Body of pancreas (tissue), 4 donors: ENCODE data around the gene LRR1. TPM values are rescaled to one million over a fixed set of nuclear protein-coding genes. Genes with fewer than 3 reads are reported as not detected.
A peak's percentile ranks its signal among the peaks of the same experiment; 100 is the strongest.

ENCODE experiments used
- ATAC-seq: fragments of 150-250 bp; one replicate; pipeline ENCODE4 v1.9.1; 2016
- DNase-seq, 4 donors: peaks; one replicate each; pipeline ENCODE4 v3.0.0-alpha.2; 2019
- H3K27ac ChIP-seq, 4 donors: fragments of 200-600 bp; sonication (generic); 1 replicate in 3 of 4; 2 replicates in 1 of 4; pipeline versions ENCODE4 v1.5.1 to v1.6.1; 2016 to 2019; ENCODE audit warnings: mild to moderate bottlenecking in 1 of 4, mixed read lengths in 1 of 4, moderate library complexity in 1 of 4
- H3K27me3 ChIP-seq, 2 donors: fragments of 200-600 bp; sonication (generic); one replicate each; pipeline ENCODE4 v1.6.0; 2016; ENCODE audit warnings: mild to moderate bottlenecking in 1 of 2
- H3K36me3 ChIP-seq, 2 donors: fragments of 200-600 bp; sonication (generic); replicated peaks in 1 of 2; 2 replicates each; pipeline ENCODE4 v1.5.1; 2016; ENCODE audit warnings: low read depth in 2 of 2; ENCODE audit not compliant: insufficient read depth in 1 of 2
- H3K4me1 ChIP-seq: fragments of 200-600 bp; sonication (generic); one replicate; pipeline ENCODE4 v1.6.0; 2016
- H3K4me3 ChIP-seq, 2 donors: fragments of 200-600 bp; sonication (generic); 1 replicate in 1 of 2; 2 replicates in 1 of 2; pipeline ENCODE4 v1.5.1; 2016 to 2019
- H3K9me3 ChIP-seq, 3 donors: fragments of 200-600 bp; sonication (generic); 1 replicate in 2 of 3; 2 replicates in 1 of 3; pipeline ENCODE4 v1.5.1; 2016
- CTCF ChIP-seq, 7 experiments: fragments of 450-650 bp in 4 of 7; fragments of 200-600 bp in 3 of 7; sonication (generic) in 3 of 7; IDR thresholded peaks; one replicate each; pipeline ENCODE4 v1.5.1; 2016 to 2019; ENCODE audit warnings: antibody characterized with exemption in 7 of 7
- POLR2A ChIP-seq, 3 donors: fragments of 450-650 bp; IDR thresholded peaks; one replicate each; pipeline ENCODE4 v1.6.1; 2016; ENCODE audit warnings: antibody characterized with exemption in 3 of 3, mild to moderate bottlenecking in 2 of 3
- whole genome bisulfite sequencing, 2 donors: methylation state at CpG; one replicate each; pipeline ENCODE4 v1.1.5; 2017; 5-methylcytosine and 5-hydroxymethylcytosine counted together
- intact Hi-C: fragments of 100-400 bp; cut with DNase I; formaldehyde crosslinking; loops from one replicate; pipeline ENCODE4 v1.15.1; 2023
- total RNA-seq, 2 donors: library from RNA; depleted of rRNA; stranded (reverse); fragments of >200 nt; gene quantifications; one replicate each; pipeline ENCODE4 v1.1.0, GENCODE V29; 2016

The LRR1 gene
- total RNA-seq, 2 donors from 2014 or later = 9.6 to 27.0 TPM

GRCh38 chr14:49620182-49621113, 21.7 kb downstream of the LRR1 start, which contains the start of the genes MGAT2 and RPL36AL:
MGAT2 (plus strand) TSS chr14:49620799; CDS start chr14:49621269, 470 bp downstream.
RPL36AL (minus strand) TSS chr14:49620626; CDS start chr14:49619104, 1,522 bp downstream.
- WGBS, 2 donors = 0% methylated on average over 41 to 84 of the region's 85 CpGs
- peak; percentile 98 to 99 (median 98) for DNase-seq
- peak in 4 of 7 experiments; percentile 13 to 43 (median 36) for TF ChIP-seq CTCF (IDR thresholded peaks at IDR 0.05)
- peak; percentile 93 to 98 (median 98) for TF ChIP-seq POLR2A (IDR thresholded peaks at IDR 0.05)
- peak within 1 kb of the TSS; percentile 83 to 98 (median 94) for H3K27ac ChIP-seq
- ATAC-seq = peak; percentile 98
- no peaks in the 10 kb centered on the region for H3K27me3 ChIP-seq
- peaks cover 0 to 6% of the 10 kb centered on the region in 2 donors for H3K36me3 ChIP-seq
- H3K4me3 ChIP-seq = peak within 1 kb of the TSS; percentile 66 to 77
- peaks cover 43% of the 10 kb centered on the region for H3K4me1 ChIP-seq
- intact Hi-C loops = no loop called here
- no peaks in the 10 kb centered on the region for H3K9me3 ChIP-seq

- peak overlapping the region; percentile 66 to 77 for H3K4me3 ChIP-seq
- peak; percentile 43 for ATAC-seq
- TF ChIP-seq CTCF (IDR thresholded peaks at IDR 0.05) (peak in 1 of 7 experiments; percentile 1), POLR2A (IDR thresholded peaks at IDR 0.05) (no peak)
- peak overlapping the region; percentile 55 to 98 (median 90) for H3K27ac ChIP-seq
- no peaks in the 10 kb centered on the region for H3K9me3 ChIP-seq
- no peaks in the 10 kb centered on the region for H3K27me3 ChIP-seq
- 2 to 8% methylated on average over 8 to 52 of the region's 65 CpGs for WGBS, 2 donors
- peak; percentile 59 to 75 (median 66) for DNase-seq
- H3K4me1 ChIP-seq = peaks cover 43% of the 10 kb centered on the region
- H3K36me3 ChIP-seq = peaks cover 0 to 6% of the 10 kb centered on the region in 2 donors
- intact Hi-C loops = no loop called here
Measured at GRCh38 chr14:49621114-49621881, 22.6 kb downstream of the LRR1 start.

GRCh38 chr14:49622022-49622607, 23.4 kb downstream of the LRR1 start:
- DNase-seq (no peak), ATAC-seq (no peak)
- WGBS, 2 donors = 30 to 37% methylated on average over 3 of the region's 3 CpGs
- intact Hi-C loops = no loop called here
- TF ChIP-seq CTCF (IDR thresholded peaks at IDR 0.05) = no peak
- no peak for TF ChIP-seq POLR2A (IDR thresholded peaks at IDR 0.05)
- Histone ChIP-seq H3K4me3 (peak overlapping the region; percentile 66 to 77), H3K27ac (peak overlapping the region in 3 of 4 donors; percentile 83 to 98 (median 98)), H3K27me3 (no peaks in the 10 kb centered on the region), H3K36me3 (peaks cover 0 to 6% of the 10 kb centered on the region in 2 donors), H3K4me1 (peaks cover 43% of the 10 kb centered on the region), H3K9me3 (no peaks in the 10 kb centered on the region)

- Histone ChIP-seq H3K4me1 (peaks cover 34% of the 10 kb centered on the region), H3K27ac (peak overlapping the region in 1 of 4 donors; percentile 47)
Measured at GRCh38 chr14:49623387-49623786, 24.6 kb downstream of the LRR1 start.

More at GRCh38 chr14:49623387-49623786, 24.6 kb downstream of the LRR1 start:
- ATAC-seq (no peak), DNase-seq (no peak)
- peak overlapping the region in 1 of 2 donors; percentile 14 for H3K4me3 ChIP-seq
- no peaks in the 10 kb centered on the region for H3K9me3 ChIP-seq
- 21 to 41% methylated on average over 3 of the region's 3 CpGs for WGBS, 2 donors
- TF ChIP-seq CTCF (IDR thresholded peaks at IDR 0.05) (no peak), POLR2A (IDR thresholded peaks at IDR 0.05) (no peak)
- intact Hi-C loops = no loop called here
- peaks cover 0 to 3% of the 10 kb centered on the region in 2 donors for H3K36me3 ChIP-seq
- no peaks in the 10 kb centered on the region for H3K27me3 ChIP-seq
